ENCODE data around the gene TMEM38B.
"Not testable (repeated sequence)": the region's sequence is repeated elsewhere in the genome, so short reads cannot be mapped to it uniquely, and the experiment has no call there.

- not testable (repeated sequence) for TF ChIP-seq POLR2A (IDR thresholded peaks at IDR 0.05)
- TF ChIP-seq, protein P1, sequence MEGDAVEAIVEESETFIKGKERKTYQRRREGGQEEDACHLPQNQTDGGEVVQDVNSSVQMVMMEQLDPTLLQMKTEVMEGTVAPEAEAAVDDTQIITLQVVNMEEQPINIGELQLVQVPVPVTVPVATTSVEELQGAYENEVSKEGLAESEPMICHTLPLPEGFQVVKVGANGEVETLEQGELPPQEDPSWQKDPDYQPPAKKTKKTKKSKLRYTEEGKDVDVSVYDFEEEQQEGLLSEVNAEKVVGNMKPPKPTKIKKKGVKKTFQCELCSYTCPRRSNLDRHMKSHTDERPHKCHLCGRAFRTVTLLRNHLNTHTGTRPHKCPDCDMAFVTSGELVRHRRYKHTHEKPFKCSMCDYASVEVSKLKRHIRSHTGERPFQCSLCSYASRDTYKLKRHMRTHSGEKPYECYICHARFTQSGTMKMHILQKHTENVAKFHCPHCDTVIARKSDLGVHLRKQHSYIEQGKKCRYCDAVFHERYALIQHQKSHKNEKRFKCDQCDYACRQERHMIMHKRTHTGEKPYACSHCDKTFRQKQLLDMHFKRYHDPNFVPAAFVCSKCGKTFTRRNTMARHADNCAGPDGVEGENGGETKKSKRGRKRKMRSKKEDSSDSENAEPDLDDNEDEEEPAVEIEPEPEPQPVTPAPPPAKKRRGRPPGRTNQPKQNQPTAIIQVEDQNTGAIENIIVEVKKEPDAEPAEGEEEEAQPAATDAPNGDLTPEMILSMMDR (IDR thresholded peaks at IDR 0.05): not testable (repeated sequence)
Observed at GRCh38 chr9:105728230-105728629, 33.9 kb downstream of the TMEM38B start.

Data from Peyer's patch (tissue), 4 donors.